DND-41 (cell line): ENCODE results near the gene SKAP1.

ENCODE experiments used
- ATAC-seq: fragments of 200-7000 bp; cut with Tn5 transposase; 3 replicates; pipeline ENCODE4 v1.9.1; 2021; ENCODE audit warnings: low read depth; ENCODE audit not compliant: insufficient read depth
- DNase-seq: peaks from one replicate; pipeline ENCODE4 v3.0.0-alpha.2; 2020
- H2AFZ ChIP-seq: 2 replicates; pipeline ENCODE4 v1.6.0; 2012; ENCODE audit warnings: low read depth, low read length
- H3K27ac ChIP-seq: 2 replicates; pipeline ENCODE4 v1.5.1; 2012; ENCODE audit warnings: low read length, inconsistent platforms
- H3K27me3 ChIP-seq: fragments of 200-600 bp; sonication (generic); 2 replicates; pipeline ENCODE4 v1.6.0; 2012; ENCODE audit warnings: low read length, mild to moderate bottlenecking, inconsistent platforms; ENCODE audit not compliant: insufficient read depth, poor library complexity
- H3K36me3 ChIP-seq: 2 replicates; pipeline ENCODE4 v1.5.1; 2012; ENCODE audit warnings: low read length, inconsistent platforms; ENCODE audit not compliant: insufficient read depth
- H3K4me1 ChIP-seq: 2 replicates; pipeline ENCODE4 v1.5.1; 2012; ENCODE audit warnings: mild to moderate bottlenecking, low read length; ENCODE audit not compliant: insufficient read depth
- H3K4me2 ChIP-seq: 2 replicates; pipeline ENCODE4 v1.6.0; 2012; ENCODE audit warnings: mild to moderate bottlenecking, moderate library complexity, low read length, inconsistent platforms; ENCODE audit not compliant: insufficient read depth
- H3K4me3 ChIP-seq, 2 experiments: fragments of 200-600 bp in 1 of 2; shearing (Covaris generic) in 1 of 2; 2 replicates each; pipeline ENCODE4 v1.5.1; 2012 to 2016; ENCODE audit warnings: inconsistent platforms in 2 of 2, low read length in 2 of 2, mild to moderate bottlenecking in 2 of 2, low read depth in 1 of 2, moderate library complexity in 1 of 2
- H3K79me2 ChIP-seq: 2 replicates; pipeline ENCODE4 v1.6.0; 2012; ENCODE audit warnings: low read length, inconsistent platforms; ENCODE audit not compliant: insufficient read depth
- H3K9ac ChIP-seq: 2 replicates; pipeline ENCODE4 v1.6.0; 2012; ENCODE audit warnings: low read depth, mild to moderate bottlenecking, inconsistent platforms, low read length, moderate library complexity
- H3K9me3 ChIP-seq: 2 replicates; pipeline ENCODE4 v1.5.1; 2012; ENCODE audit warnings: low read length, moderate library complexity, mild to moderate bottlenecking, inconsistent platforms; ENCODE audit not compliant: insufficient read depth, severe bottlenecking
- H4K20me1 ChIP-seq: 2 replicates; pipeline ENCODE4 v1.6.0; 2012; ENCODE audit warnings: low read length; ENCODE audit not compliant: insufficient read depth
- EZH2 ChIP-seq: IDR thresholded peaks from 3 replicates; pipeline ENCODE4 v1.6.1; 2012; ENCODE audit warnings: borderline replicate concordance, low read depth, mild to moderate bottlenecking, moderate library complexity, low read length, inconsistent platforms; ENCODE audit not compliant: severe bottlenecking
- TF ChIP-seq, protein P1 (sequence below): IDR thresholded peaks from 2 replicates; pipeline ENCODE4 v1.5.1; 2012; ENCODE audit warnings: borderline replicate concordance, low read length, moderate library complexity, mild to moderate bottlenecking; ENCODE audit not compliant: poor library complexity, severe bottlenecking; ENCODE audit errors: extremely low read depth

Gene SKAP1

DNA sequence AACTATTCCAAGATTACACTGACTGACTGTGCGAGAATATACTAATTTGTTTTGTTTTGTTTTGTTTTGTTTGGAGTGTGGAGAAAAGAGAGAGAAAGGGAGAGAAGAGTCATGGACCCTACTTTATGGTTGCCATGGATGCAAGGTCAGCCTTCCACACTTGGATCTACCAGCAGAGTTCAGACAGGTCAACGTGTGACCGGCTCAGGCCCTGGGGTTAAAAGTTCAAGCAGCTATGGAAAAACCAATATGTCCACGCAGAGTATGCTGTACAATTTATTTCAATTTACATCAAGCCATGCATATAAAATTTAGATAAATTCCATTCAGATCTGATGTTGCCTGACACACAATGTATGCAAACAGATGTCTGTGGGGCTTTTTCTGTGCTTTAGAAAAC is 122.8 kb downstream of the SKAP1 start:
- no peak for DNase-seq
- no peak overlapping the region for H3K4me2 ChIP-seq
- H3K9me3 ChIP-seq, result no peaks in the 10 kb centered on the region
- ATAC-seq, result no peak
- TF ChIP-seq EZH2, result no peak
- TF ChIP-seq, protein P1, sequence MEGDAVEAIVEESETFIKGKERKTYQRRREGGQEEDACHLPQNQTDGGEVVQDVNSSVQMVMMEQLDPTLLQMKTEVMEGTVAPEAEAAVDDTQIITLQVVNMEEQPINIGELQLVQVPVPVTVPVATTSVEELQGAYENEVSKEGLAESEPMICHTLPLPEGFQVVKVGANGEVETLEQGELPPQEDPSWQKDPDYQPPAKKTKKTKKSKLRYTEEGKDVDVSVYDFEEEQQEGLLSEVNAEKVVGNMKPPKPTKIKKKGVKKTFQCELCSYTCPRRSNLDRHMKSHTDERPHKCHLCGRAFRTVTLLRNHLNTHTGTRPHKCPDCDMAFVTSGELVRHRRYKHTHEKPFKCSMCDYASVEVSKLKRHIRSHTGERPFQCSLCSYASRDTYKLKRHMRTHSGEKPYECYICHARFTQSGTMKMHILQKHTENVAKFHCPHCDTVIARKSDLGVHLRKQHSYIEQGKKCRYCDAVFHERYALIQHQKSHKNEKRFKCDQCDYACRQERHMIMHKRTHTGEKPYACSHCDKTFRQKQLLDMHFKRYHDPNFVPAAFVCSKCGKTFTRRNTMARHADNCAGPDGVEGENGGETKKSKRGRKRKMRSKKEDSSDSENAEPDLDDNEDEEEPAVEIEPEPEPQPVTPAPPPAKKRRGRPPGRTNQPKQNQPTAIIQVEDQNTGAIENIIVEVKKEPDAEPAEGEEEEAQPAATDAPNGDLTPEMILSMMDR, result no peak
- H4K20me1 ChIP-seq, result no peaks in the 10 kb centered on the region
- H2AFZ ChIP-seq, result no peak overlapping the region
- H3K27ac ChIP-seq, result no peak overlapping the region
- no peaks in the 10 kb centered on the region for H3K4me1 ChIP-seq
- H3K9ac ChIP-seq, result no peak overlapping the region
- H3K27me3 ChIP-seq, result peaks cover 50% of the 10 kb centered on the region
- H3K79me2 ChIP-seq, result no peaks in the 10 kb centered on the region
- no peaks in the 10 kb centered on the region for H3K36me3 ChIP-seq
- no peak overlapping the region for H3K4me3 ChIP-seq

DNA sequence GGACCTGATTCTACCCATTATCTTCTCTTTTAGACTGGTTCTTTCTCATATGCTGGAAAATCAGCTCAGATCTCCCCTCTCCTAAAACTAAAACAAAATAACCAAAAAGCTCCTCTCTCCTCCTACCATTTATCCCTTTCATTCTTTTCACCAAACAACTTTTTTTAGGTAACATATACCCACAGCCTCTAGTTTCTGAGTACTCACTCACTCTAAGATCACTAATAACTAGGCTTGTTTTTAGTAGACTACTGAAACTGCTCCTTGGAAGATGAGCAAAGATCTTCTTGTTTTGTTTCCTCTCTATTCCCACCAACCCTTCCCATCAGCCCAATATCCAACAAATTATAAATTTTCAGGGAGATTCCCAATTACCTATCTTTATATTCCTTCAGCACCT is 129.0 kb downstream of the SKAP1 start:
- no peaks in the 10 kb centered on the region for H3K36me3 ChIP-seq
- H3K9ac ChIP-seq, result no peak overlapping the region
- no peaks in the 10 kb centered on the region for H3K4me1 ChIP-seq
- H3K4me2 ChIP-seq, result no peak overlapping the region
- DNase-seq (no peak), ATAC-seq (no peak)
- H3K4me3 ChIP-seq, result no peak overlapping the region
- H3K27me3 ChIP-seq, result peaks cover 49% of the 10 kb centered on the region
- no peak overlapping the region for H2AFZ ChIP-seq
- no peaks in the 10 kb centered on the region for H4K20me1 ChIP-seq
- H3K9me3 ChIP-seq, result no peaks in the 10 kb centered on the region
- no peak for TF ChIP-seq EZH2
- TF ChIP-seq, protein P1, result no peak
- no peaks in the 10 kb centered on the region for H3K79me2 ChIP-seq
- H3K27ac ChIP-seq, result no peak overlapping the region

DNA sequence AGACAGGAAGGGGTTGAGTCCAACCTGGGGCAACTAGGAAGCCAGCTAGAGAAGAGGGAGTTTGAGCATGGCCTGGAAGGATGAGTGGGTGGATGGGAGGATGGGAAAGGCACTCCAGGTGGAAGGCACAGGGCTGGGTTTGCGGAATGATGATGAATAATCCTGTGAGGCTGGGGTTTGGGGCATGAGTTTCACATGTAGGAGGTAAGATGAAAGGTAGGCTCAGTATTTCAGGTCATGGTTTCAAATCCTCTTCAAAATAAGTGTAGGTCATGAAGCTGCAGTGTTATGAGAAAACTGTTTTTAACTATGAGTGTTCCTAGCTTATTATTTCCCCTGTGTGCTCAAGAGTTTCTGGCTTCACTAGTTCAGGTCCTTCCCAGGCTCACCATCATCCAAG is 130.3 kb downstream of the SKAP1 start:
- DNase-seq, result no peak

More for the DNA sequence above, 130.3 kb downstream of the SKAP1 start:
- H2AFZ ChIP-seq, result no peak overlapping the region
- no peaks in the 10 kb centered on the region for H4K20me1 ChIP-seq
- TF ChIP-seq, protein P1, result no peak
- TF ChIP-seq EZH2, result no peak
- no peaks in the 10 kb centered on the region for H3K4me1 ChIP-seq
- H3K4me3 ChIP-seq, result no peak overlapping the region
- no peaks in the 10 kb centered on the region for H3K9me3 ChIP-seq
- H3K4me2 ChIP-seq, result no peak overlapping the region
- H3K9ac ChIP-seq, result no peak overlapping the region
- H3K27me3 ChIP-seq, result peaks cover 47% of the 10 kb centered on the region
- no peak for ATAC-seq
- no peaks in the 10 kb centered on the region for H3K36me3 ChIP-seq
- H3K79me2 ChIP-seq, result no peaks in the 10 kb centered on the region
- H3K27ac ChIP-seq, result no peak overlapping the region
